ENCODE data around the gene FAM76B.

GRCh38 chr11:95792200-95792599, 2.6 kb upstream of the FAM76B start:
- TF ChIP-seq ZNF274 (IDR thresholded peaks at IDR 0.05; ENCODE audit: borderline replicate concordance, low read depth, low read length) = no peak
- TF ChIP-seq EP400 (IDR thresholded peaks at IDR 0.05) = no peak
- no peak for TF ChIP-seq ZNF197 (CRISPR knock-in tag; IDR thresholded peaks at IDR 0.05; ENCODE audit: low read depth)
- no peak for TF ChIP-seq SIN3A (IDR thresholded peaks at IDR 0.05; ENCODE audit: borderline replicate concordance in 2 of 2, control insufficient read depth in 1 of 2, low read depth in 2 of 2, low read length in 2 of 2)

Data from K562 (cell line).